H1 (cell line): ENCODE data around the gene AGPS. TPM values are rescaled to one million over a fixed set of nuclear protein-coding genes. Genes with fewer than 3 reads are reported as not detected.

ENCODE experiments used
- CTCF ChIA-PET: fragments of 300-600 bp; sonication (Branson Sonifier 250); formaldehyde crosslinking; loops from one replicate; lab custom pipeline; 2021; ENCODE audit not compliant: partially characterized antibody; lab: Charles Lee
- POLR2A ChIA-PET: fragments of 300-600 bp; sonication (Branson Sonifier 250); formaldehyde crosslinking; loops from one replicate; lab custom pipeline; 2021; ENCODE audit warnings: inconsistent platforms; ENCODE audit not compliant: partially characterized antibody; lab: Charles Lee
- DNase-seq, 2 experiments: peaks; one replicate each; pipeline versions ENCODE4 v3.0.0 to v3.0.0-alpha.2; 2010 to 2022; ENCODE audit warnings: low spot score in 2 of 2, low read depth in 1 of 2, mixed read lengths in 1 of 2
- FAIRE-seq: peaks from 2 replicates; lab custom pipeline; 2011; peaks lifted over from hg19 to GRCh38; lab: Jason Lieb, UNC
- H2AFZ ChIP-seq: 2 replicates; pipeline ENCODE4 v1.8.1; 2012; ENCODE audit warnings: low read length, inconsistent platforms
- H2AK5ac ChIP-seq: 2 replicates; pipeline ENCODE4 v1.6.1; 2013; ENCODE audit warnings: low read depth, low read length
- H2BK120ac ChIP-seq: replicated peaks from 2 replicates; pipeline ENCODE3; 2013; ENCODE audit warnings: low read depth, low read length, inconsistent platforms
- H2BK12ac ChIP-seq: 2 replicates; pipeline ENCODE4 v1.6.1; 2013; ENCODE audit warnings: low read depth, low read length
- H2BK15ac ChIP-seq: 2 replicates; pipeline ENCODE4 v1.6.1; 2013; ENCODE audit warnings: low read length
- H2BK20ac ChIP-seq: 2 replicates; pipeline ENCODE4 v1.6.1; 2013; ENCODE audit warnings: low read length
- H2BK5ac ChIP-seq: 2 replicates; pipeline ENCODE4 v1.6.1; 2013; ENCODE audit warnings: low read depth, low read length
- H3K14ac ChIP-seq: 2 replicates; pipeline ENCODE4 v1.6.1; 2013; ENCODE audit warnings: inconsistent platforms; ENCODE audit not compliant: insufficient read length
- H3K18ac ChIP-seq: 2 replicates; pipeline ENCODE4 v1.6.1; 2013; ENCODE audit warnings: low read length; ENCODE audit errors: extremely low read depth
- H3K23ac ChIP-seq: 2 replicates; pipeline ENCODE4 v1.6.1; 2013; ENCODE audit warnings: inconsistent platforms; ENCODE audit not compliant: insufficient read length
- H3K23me2 ChIP-seq: 2 replicates; pipeline ENCODE4 v1.6.1; 2013; ENCODE audit warnings: low read depth, low read length
- H3K27ac ChIP-seq: 2 replicates; pipeline ENCODE4 v1.6.1; 2011; ENCODE audit warnings: low read depth, low read length, inconsistent platforms
- H3K27me3 ChIP-seq, 4 experiments: replicated peaks in 1 of 4; 1 replicate in 1 of 4; 2 replicates in 3 of 4; pipeline versions ENCODE4 v1.6.1 to v1.8.1; 2011 to 2013; ENCODE audit warnings: low read length in 3 of 4, mild to moderate bottlenecking in 3 of 4, inconsistent platforms in 2 of 4, mixed read lengths in 2 of 4, moderate library complexity in 1 of 4; ENCODE audit not compliant: control insufficient read depth in 3 of 4, insufficient read depth in 3 of 4; ENCODE audit errors: extremely low read depth in 1 of 4
- H3K36me3 ChIP-seq, 4 experiments: 2 replicates each; pipeline versions ENCODE4 v1.6.1 to v1.8.1; 2011 to 2013; ENCODE audit warnings: mild to moderate bottlenecking in 4 of 4, low read length in 3 of 4, moderate library complexity in 2 of 4, control low read depth in 1 of 4, inconsistent platforms in 1 of 4; ENCODE audit not compliant: insufficient read depth in 4 of 4, control insufficient read depth in 2 of 4
- H3K4ac ChIP-seq: replicated peaks from 2 replicates; pipeline ENCODE3; 2013; ENCODE audit warnings: low read length, low read depth, mixed read lengths, inconsistent platforms; ENCODE audit not compliant: insufficient read length
- H3K4me1 ChIP-seq, 4 experiments: replicated peaks in 1 of 4; 1 replicate in 1 of 4; 2 replicates in 3 of 4; pipeline versions ENCODE4 v1.6.1 to v1.8.1; 2011 to 2013; ENCODE audit warnings: low read length in 3 of 4, inconsistent platforms in 2 of 4, mixed read lengths in 1 of 4; ENCODE audit not compliant: insufficient read depth in 4 of 4, control insufficient read depth in 3 of 4
- H3K4me2 ChIP-seq, 2 experiments: 2 replicates each; pipeline versions ENCODE4 v1.6.1 to v1.8.1; 2011 to 2013; ENCODE audit warnings: low read depth in 2 of 2, low read length in 2 of 2, control low read depth in 1 of 2, inconsistent platforms in 1 of 2, mild to moderate bottlenecking in 1 of 2; ENCODE audit not compliant: insufficient read depth in 1 of 2
- H3K4me3 ChIP-seq, 4 experiments: fragments of 200-600, 300-600 bp in 1 of 4; sonication (generic), shearing (Covaris generic), sonication (Bioruptor Twin) in 1 of 4; 2 replicates each; pipeline versions ENCODE4 v1.5.1 to v1.8.1; 2011 to 2016; ENCODE audit warnings: low read length in 4 of 4, low read depth in 3 of 4, control low read depth in 2 of 4, inconsistent platforms in 2 of 4, mild to moderate bottlenecking in 2 of 4, mixed read lengths in 1 of 4, moderate library complexity in 1 of 4; ENCODE audit not compliant: insufficient read depth in 2 of 4; ENCODE audit errors: extremely low read depth in 1 of 4
- H3K56ac ChIP-seq: replicated peaks from 2 replicates; pipeline ENCODE3; 2013; ENCODE audit warnings: low read depth, mild to moderate bottlenecking, mixed read lengths, low read length, inconsistent platforms; ENCODE audit not compliant: insufficient read length
- H3K79me1 ChIP-seq: 2 replicates; pipeline ENCODE4 v1.6.1; 2013; ENCODE audit warnings: low read depth, low read length, control low read depth
- H3K79me2 ChIP-seq, 2 experiments: 2 replicates each; pipeline versions ENCODE4 v1.6.1 to v1.8.1; 2012 to 2013; ENCODE audit warnings: low read length in 2 of 2, mild to moderate bottlenecking in 2 of 2, inconsistent platforms in 1 of 2; ENCODE audit not compliant: insufficient read depth in 2 of 2, control insufficient read depth in 1 of 2
- H3K9ac ChIP-seq, 4 experiments: replicated peaks in 1 of 4; 1 replicate in 1 of 4; 2 replicates in 3 of 4; pipeline versions ENCODE4 v1.6.1 to v1.8.1; 2011 to 2013; ENCODE audit warnings: low read depth in 3 of 4, low read length in 3 of 4, control low read depth in 2 of 4, mild to moderate bottlenecking in 2 of 4, moderate library complexity in 2 of 4, inconsistent platforms in 1 of 4; ENCODE audit errors: extremely low read depth in 1 of 4
- H3K9me3 ChIP-seq, 2 experiments: 2 replicates each; pipeline versions ENCODE4 v1.6.1 to v1.8.1; 2012 to 2013; ENCODE audit warnings: mild to moderate bottlenecking in 2 of 2, moderate library complexity in 2 of 2, control low read depth in 1 of 2, inconsistent platforms in 1 of 2, low read depth in 1 of 2, low read length in 1 of 2, mixed read lengths in 1 of 2; ENCODE audit not compliant: insufficient read depth in 2 of 2
- H4K20me1 ChIP-seq, 2 experiments: replicated peaks in 1 of 2; 2 replicates each; pipeline versions ENCODE3 to v1.8.1; 2011 to 2013; ENCODE audit warnings: inconsistent platforms in 2 of 2, low read length in 2 of 2, mild to moderate bottlenecking in 1 of 2; ENCODE audit not compliant: insufficient read depth in 2 of 2, control insufficient read depth in 1 of 2
- H4K5ac ChIP-seq: 2 replicates; pipeline ENCODE4 v1.6.1; 2013; ENCODE audit warnings: low read length, low read depth, mixed read lengths, inconsistent platforms; ENCODE audit not compliant: insufficient read length
- H4K8ac ChIP-seq: 2 replicates; pipeline ENCODE4 v1.8.0; 2013; ENCODE audit warnings: mild to moderate bottlenecking, moderate library complexity, low read length, inconsistent platforms; ENCODE audit not compliant: insufficient read depth; ENCODE audit errors: extremely low read depth
- H4K91ac ChIP-seq: replicated peaks from 2 replicates; pipeline ENCODE3; 2013; ENCODE audit warnings: low read length, mixed read lengths, inconsistent platforms; ENCODE audit not compliant: insufficient read length
- ASH2L ChIP-seq: fragments of 200-600, 300-600 bp; sonication (generic); IDR thresholded peaks from one replicate; pipeline ENCODE4 v1.7.1; 2017; ENCODE audit warnings: low read length
- BCL11A ChIP-seq, 2 experiments: IDR thresholded peaks; one replicate each; pipeline ENCODE4 v1.6.1; 2011; ENCODE audit warnings: low read depth in 2 of 2, low read length in 2 of 2, mild to moderate bottlenecking in 2 of 2
- CBX5 ChIP-seq: fragments of 300-800, 300-1000 bp; sonication (generic); IDR thresholded peaks from 2 replicates; pipeline ENCODE4 v1.7.1; 2016; ENCODE audit warnings: antibody characterized with exemption, low read length, low read depth
- CBX8 ChIP-seq: fragments of 300-800, 300-1000 bp; sonication (generic); IDR thresholded peaks from 2 replicates; pipeline ENCODE4 v1.7.1; 2016; ENCODE audit warnings: low read depth, low read length, borderline replicate concordance
- CREB1 ChIP-seq: IDR thresholded peaks from 2 replicates; pipeline ENCODE4 v1.6.1; 2012; ENCODE audit warnings: inconsistent platforms
- EGR1 ChIP-seq: IDR thresholded peaks from 2 replicates; pipeline ENCODE4 v1.6.1; 2011; ENCODE audit warnings: low read depth, low read length, borderline replicate concordance
- EP300 ChIP-seq, 2 experiments: IDR thresholded peaks; 1 replicate in 1 of 2; 2 replicates in 1 of 2; pipeline ENCODE4 v1.6.1; 2011 to 2012; ENCODE audit warnings: low read depth in 2 of 2, low read length in 2 of 2, mild to moderate bottlenecking in 2 of 2, borderline replicate concordance in 1 of 2, inconsistent platforms in 1 of 2, moderate library complexity in 1 of 2
- KDM1A ChIP-seq: fragments of 200-600, 300-600 bp; sonication (generic); IDR thresholded peaks from 2 replicates; pipeline ENCODE4 v1.7.1; 2016; ENCODE audit warnings: mild to moderate bottlenecking, low read length, borderline replicate concordance
- KDM4A ChIP-seq: IDR thresholded peaks from one replicate; pipeline ENCODE4 v1.7.1; 2012; ENCODE audit warnings: low read depth, mild to moderate bottlenecking, moderate library complexity, low read length, inconsistent platforms; ENCODE audit not compliant: severe bottlenecking
- RBBP5 ChIP-seq: IDR thresholded peaks from 2 replicates; pipeline ENCODE4 v1.7.1; 2012; ENCODE audit warnings: low read depth, mild to moderate bottlenecking, inconsistent platforms, low read length, moderate library complexity, borderline replicate concordance
- SIRT6 ChIP-seq: IDR thresholded peaks from one replicate; pipeline ENCODE4 v1.7.1; 2012; ENCODE audit warnings: low read length, inconsistent platforms
- TAF7 ChIP-seq: optimal IDR thresholded peaks from 2 replicates; pipeline ENCODE3; 2011; ENCODE audit warnings: low read depth, mild to moderate bottlenecking, inconsistent platforms, low read length, moderate library complexity, borderline replicate concordance
- WGBS, 2 experiments: shearing (Covaris generic) in 1 of 2; methylation state at CpG; one replicate each; pipeline versions ENCODE4 v1.1.6 to v1.1.7; 2013 to 2015; ENCODE audit warnings: low lambda C conversion rate in 2 of 2, mixed read lengths in 2 of 2, inconsistent platforms in 1 of 2, low coverage in 1 of 2, missing lambda C conversion rate in 1 of 2; ENCODE audit not compliant: insufficient replicate concordance in 2 of 2, insufficient coverage in 1 of 2, insufficient read length in 1 of 2; ENCODE audit errors: extremely low coverage in 1 of 2, missing lambda C conversion rate in 1 of 2; 5-methylcytosine and 5-hydroxymethylcytosine counted together
- polyA plus RNA-seq, 7 experiments: library from polyadenylated mRNA; depleted of rRNA in 3 of 7; stranded (reverse) in 5 of 7; unstranded in 2 of 7; fragments of >200 nt in 5 of 7; fragments of 200-250 nt in 2 of 7; gene quantifications; 1 replicate in 5 of 7; 2 replicates in 1 of 7; 4 replicates in 1 of 7; pipeline versions ENCODE4 v1.2.1 to v1.2.3, GENCODE V29; 2011 to 2013; ENCODE audit warnings: missing spikeins in 2 of 7, mixed read lengths in 2 of 7
- total RNA-seq: library from RNA; stranded (reverse); fragmentation: NEBNext Ultra II Directional; extraction: Animal tissue kit (Norgen Biotek cat#: 25700); gene quantifications from 2 replicates; pipeline ENCODE4 v1.2.1, GENCODE V29; 2021

The AGPS gene
- total and polyA plus RNA-seq, 2 of the 8 experiments (the other 6 are each of a cell fraction or from before 2014, with no cell fraction given) = 7.3 to 57.8 TPM

- H3K4ac ChIP-seq = no peak overlapping the region
- H2BK20ac ChIP-seq = no peak overlapping the region
- no peak overlapping the region for H2BK120ac ChIP-seq
- no peak overlapping the region for H3K14ac ChIP-seq
- no peak overlapping the region for H2BK5ac ChIP-seq
- no peaks in the 10 kb centered on the region for H4K20me1 ChIP-seq
- H3K4me3 ChIP-seq = no peak overlapping the region
- H2BK12ac ChIP-seq = no peak overlapping the region
- H4K5ac ChIP-seq = no peak overlapping the region
- WGBS, 2 experiments = 91% methylated on average over 5 of the region's 5 CpGs; no CpG with 5 or more reads in 1 of the 2 experiments
- no peaks in the 10 kb centered on the region for H3K79me2 ChIP-seq
- POLR2A ChIA-PET = no interaction called here
- H3K18ac ChIP-seq = no peak overlapping the region
- no peak overlapping the region for H3K56ac ChIP-seq
- no peak overlapping the region for H3K9ac ChIP-seq
- H4K8ac ChIP-seq = no peak overlapping the region
- H3K27me3 ChIP-seq = no peaks in the 10 kb centered on the region
- no peak overlapping the region for H3K27ac ChIP-seq
- FAIRE-seq (no peak), DNase-seq (no peak)
- 0 out of 7 replicates have a peak, but pooled peaks cover 0 to 3% (median 0%) of the 10 kb centered on the region in 4 experiments for H3K4me1 ChIP-seq
- H3K9me3 ChIP-seq = peaks cover 10 to 11% of the 10 kb centered on the region in 2 experiments
- no peaks in the 10 kb centered on the region; a peak in 1 of 8 replicates for H3K36me3 ChIP-seq
- H3K23me2 ChIP-seq = peaks cover 7% of the 10 kb centered on the region; the same call in 1 of the 2 replicates
- no peak overlapping the region for H3K4me2 ChIP-seq
- H2BK15ac ChIP-seq = no peak overlapping the region
- H3K23ac ChIP-seq = no peak overlapping the region
- H2AFZ ChIP-seq = no peak overlapping the region
- no peak overlapping the region for H4K91ac ChIP-seq
- CTCF ChIA-PET = interaction anchor here (0.5 to 1.5 kb wide), 3 partner anchors 153 to 218 kb away, joined by 3 read pairs; no protein-coding TSS in a partner anchor
- H2AK5ac ChIP-seq = no peak overlapping the region
- H3K79me1 ChIP-seq = no peaks in the 10 kb centered on the region
- no peak for TF ChIP-seq EGR1
- no peak for TF ChIP-seq EP300 (IDR thresholded peaks at IDR 0.05; ENCODE audit: borderline replicate concordance in 1 of 2, low read depth in 2 of 2, low read length in 2 of 2)
- TF ChIP-seq KDM4A = no peak
- no peak for TF ChIP-seq ASH2L
- TF ChIP-seq KDM1A = no peak
- TF ChIP-seq SIRT6 = no peak
- no peak for TF ChIP-seq TAF7
- no peak for TF ChIP-seq CBX5
- no peak for TF ChIP-seq CREB1
- TF ChIP-seq RBBP5 = no peak
- TF ChIP-seq CBX8 = no peak
- no peak for TF ChIP-seq BCL11A (IDR thresholded peaks at IDR 0.05; ENCODE audit: low read depth in 2 of 2, low read length in 2 of 2)
Observed at GRCh38 chr2:177550264-177551200, 158.0 kb downstream of the AGPS start.
